ENCODE results near the gene TTLL5.
"Not testable (repeated sequence)": the region's sequence is repeated elsewhere in the genome, so short reads cannot be mapped to it uniquely, and the experiment has no call there.

Gene TTLL5

GRCh38 chr14:75915045-75915444 lies 254.0 kb downstream of the TTLL5 start:
- DNase-seq (ENCODE audit: low read depth): peak; percentile 9

- DNase-seq (ENCODE audit: low read depth): no peak
Observed at GRCh38 chr14:75917322-75917945, 256.4 kb downstream of the TTLL5 start.

GRCh38 chr14:75917946-75918335 lies 256.9 kb downstream of the TTLL5 start:
- no peak for DNase-seq (ENCODE audit: low read depth)

GRCh38 chr14:75920421-75920820 lies 259.4 kb downstream of the TTLL5 start:
- DNase-seq (ENCODE audit: low read depth): not testable (repeated sequence)

- DNase-seq (ENCODE audit: low read depth): not testable (repeated sequence)
Observed at GRCh38 chr14:75925141-75925840, 264.2 kb downstream of the TTLL5 start.

GRCh38 chr14:75926431-75927115 lies 265.5 kb downstream of the TTLL5 start:
- no peak for DNase-seq (ENCODE audit: low read depth)

GRCh38 chr14:75927564-75928087 lies 266.6 kb downstream of the TTLL5 start:
- no peak for DNase-seq (ENCODE audit: low read depth)

GRCh38 chr14:75928690-75929181 lies 267.7 kb downstream of the TTLL5 start:
- DNase-seq (ENCODE audit: low read depth): no peak

- DNase-seq (ENCODE audit: low read depth): no peak
Observed at GRCh38 chr14:75933712-75934296, 272.8 kb downstream of the TTLL5 start.

- no peak for DNase-seq (ENCODE audit: low read depth)
Observed at GRCh38 chr14:75934998-75935628, 274.1 kb downstream of the TTLL5 start.

- no peak for DNase-seq (ENCODE audit: low read depth)
Observed at GRCh38 chr14:75939200-75939599, 278.2 kb downstream of the TTLL5 start.

- DNase-seq (ENCODE audit: low read depth): peak; percentile 8
Observed at GRCh38 chr14:75941030-75941429, 280.0 kb downstream of the TTLL5 start.

- no peak for DNase-seq (ENCODE audit: low read depth)
Observed at GRCh38 chr14:75944607-75945241, 283.7 kb downstream of the TTLL5 start.

GRCh38 chr14:75946785-75947184 lies 285.7 kb downstream of the TTLL5 start:
- no peak for DNase-seq (ENCODE audit: low read depth)

- no peak for DNase-seq (ENCODE audit: low read depth)
Observed at GRCh38 chr14:75952489-75952888, 291.4 kb downstream of the TTLL5 start.

- DNase-seq (ENCODE audit: low read depth): no peak
Observed at GRCh38 chr14:75959031-75959430, 298.0 kb downstream of the TTLL5 start.

- DNase-seq (ENCODE audit: low read depth): no peak
Observed at GRCh38 chr14:75960231-75960630, 299.2 kb downstream of the TTLL5 start.

GRCh38 chr14:75961662-75962061 lies 300.6 kb downstream of the TTLL5 start:
- DNase-seq (ENCODE audit: low read depth): no peak

GRCh38 chr14:75967866-75968265 lies 306.8 kb downstream of the TTLL5 start:
- DNase-seq (ENCODE audit: low read depth): no peak

- DNase-seq (ENCODE audit: low read depth): no peak
Observed at GRCh38 chr14:75968456-75968855, 307.4 kb downstream of the TTLL5 start.

GRCh38 chr14:75969126-75969525 lies 308.1 kb downstream of the TTLL5 start:
- no peak for DNase-seq (ENCODE audit: low read depth)
